LNCAP (cell line): ENCODE results near the gene NLGN1.

Experiments
- TF ChIP-seq, protein P1 (sequence below): fragments of 450-650 bp; IDR thresholded peaks from 2 replicates; pipeline ENCODE4 v1.5.1; 2017; ENCODE audit warnings: mild to moderate bottlenecking

Gene NLGN1

DNA sequence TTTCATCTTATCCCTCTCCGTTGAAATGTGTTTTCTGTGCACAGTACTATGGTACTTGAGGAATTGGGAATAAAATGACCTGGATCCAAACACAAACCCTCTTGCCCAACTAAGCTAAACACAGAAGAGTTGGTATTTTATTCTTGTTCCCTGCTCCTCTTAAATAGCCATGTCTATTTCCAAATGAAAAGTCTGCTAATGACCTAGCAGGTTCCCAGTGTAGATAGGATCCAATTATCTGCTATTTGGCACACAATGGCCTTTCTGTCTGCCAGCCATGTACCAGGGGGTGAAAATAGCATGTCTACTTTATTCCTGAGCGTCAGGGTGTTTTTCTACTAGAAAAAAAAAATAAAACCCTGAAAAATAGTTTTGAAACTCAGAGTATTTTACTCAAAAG is 804.6 kb downstream of the NLGN1 start:
- TF ChIP-seq, protein P1, sequence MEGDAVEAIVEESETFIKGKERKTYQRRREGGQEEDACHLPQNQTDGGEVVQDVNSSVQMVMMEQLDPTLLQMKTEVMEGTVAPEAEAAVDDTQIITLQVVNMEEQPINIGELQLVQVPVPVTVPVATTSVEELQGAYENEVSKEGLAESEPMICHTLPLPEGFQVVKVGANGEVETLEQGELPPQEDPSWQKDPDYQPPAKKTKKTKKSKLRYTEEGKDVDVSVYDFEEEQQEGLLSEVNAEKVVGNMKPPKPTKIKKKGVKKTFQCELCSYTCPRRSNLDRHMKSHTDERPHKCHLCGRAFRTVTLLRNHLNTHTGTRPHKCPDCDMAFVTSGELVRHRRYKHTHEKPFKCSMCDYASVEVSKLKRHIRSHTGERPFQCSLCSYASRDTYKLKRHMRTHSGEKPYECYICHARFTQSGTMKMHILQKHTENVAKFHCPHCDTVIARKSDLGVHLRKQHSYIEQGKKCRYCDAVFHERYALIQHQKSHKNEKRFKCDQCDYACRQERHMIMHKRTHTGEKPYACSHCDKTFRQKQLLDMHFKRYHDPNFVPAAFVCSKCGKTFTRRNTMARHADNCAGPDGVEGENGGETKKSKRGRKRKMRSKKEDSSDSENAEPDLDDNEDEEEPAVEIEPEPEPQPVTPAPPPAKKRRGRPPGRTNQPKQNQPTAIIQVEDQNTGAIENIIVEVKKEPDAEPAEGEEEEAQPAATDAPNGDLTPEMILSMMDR, result no peak

DNA sequence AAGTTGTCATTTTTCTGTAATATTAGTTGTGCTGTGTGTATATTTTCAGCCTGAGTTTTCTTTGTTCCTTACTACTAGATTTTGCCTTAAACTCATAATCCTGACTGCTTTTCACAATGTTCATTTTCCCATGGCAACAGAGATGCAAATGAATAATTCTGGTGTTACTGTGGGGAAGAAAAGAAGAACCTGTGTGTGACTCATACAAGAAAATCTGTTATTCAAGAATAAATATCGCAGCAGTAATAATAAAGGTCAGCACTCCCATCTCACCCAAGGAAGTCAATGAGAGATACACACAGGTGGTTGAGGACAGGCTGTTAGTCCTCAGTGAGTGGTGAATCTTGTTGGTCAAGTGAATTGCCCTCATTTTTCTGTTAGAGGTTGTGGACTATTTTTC is 805.0 kb downstream of the NLGN1 start:
- TF ChIP-seq, protein P1, result no peak

DNA sequence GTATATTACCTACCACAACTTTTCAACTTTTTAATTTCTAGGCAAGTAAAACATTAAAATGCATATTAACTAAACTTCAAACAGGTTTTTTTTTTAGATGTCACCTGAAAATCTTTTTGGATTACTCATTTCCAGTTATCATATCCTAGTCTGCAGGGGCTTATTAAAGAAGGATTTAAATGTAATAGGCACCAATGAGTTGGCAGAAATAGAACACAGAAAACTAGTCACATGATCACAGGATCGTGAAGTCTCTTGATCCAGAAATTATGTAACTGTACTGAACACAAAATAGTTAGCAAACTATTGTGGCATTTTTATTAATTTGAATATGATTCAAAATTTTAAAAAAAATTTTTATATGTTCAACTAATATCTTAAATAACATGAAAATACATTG is 807.2 kb downstream of the NLGN1 start:
- TF ChIP-seq, protein P1, result no peak

DNA sequence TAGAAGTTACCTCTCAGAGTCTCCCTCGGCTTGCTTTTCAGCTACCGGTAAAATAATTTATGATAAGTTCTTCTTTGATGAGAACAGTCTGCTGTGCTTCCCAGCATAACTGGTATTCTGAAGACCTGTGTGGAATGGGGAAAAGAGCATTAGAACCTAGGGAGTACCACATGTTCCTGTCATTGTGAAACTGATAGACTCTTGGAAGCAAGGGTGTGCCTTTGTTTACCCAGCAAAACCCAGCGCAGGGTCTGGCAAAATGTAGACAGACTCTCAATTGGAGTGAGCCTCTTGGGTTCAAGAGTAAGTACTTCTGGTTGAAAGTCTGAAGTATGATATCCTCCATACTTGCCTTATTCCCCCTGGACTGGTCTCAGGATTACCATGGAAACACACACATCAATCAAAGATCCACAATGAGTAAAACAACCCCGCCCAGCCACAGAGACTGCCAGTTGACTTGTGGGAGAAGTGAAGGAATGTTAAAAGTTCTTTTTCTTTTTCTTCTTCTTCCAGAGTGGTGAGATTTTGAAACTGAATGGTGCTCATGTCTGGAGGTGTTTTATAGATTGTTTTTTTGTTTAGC is 809.2 kb downstream of the NLGN1 start:
- TF ChIP-seq, protein P1, result no peak

DNA sequence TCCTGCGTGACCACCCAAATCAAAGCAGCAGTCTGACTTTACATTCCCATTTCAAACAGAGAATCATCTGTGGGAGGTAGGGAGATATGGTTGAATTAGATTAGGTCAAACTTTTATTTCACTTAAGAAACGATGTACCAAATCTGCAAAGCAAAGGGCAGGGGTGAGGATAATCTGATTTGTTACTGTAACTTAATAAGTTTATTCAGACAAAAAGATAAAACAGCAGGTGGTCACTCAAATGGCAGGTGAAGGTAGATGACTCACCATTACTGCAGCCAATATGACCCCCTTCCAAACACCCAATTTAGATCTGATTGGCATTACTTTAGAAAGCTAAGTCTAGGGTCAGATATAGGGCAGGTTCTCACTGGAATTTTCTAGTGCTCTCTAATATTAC is 810.6 kb downstream of the NLGN1 start:
- TF ChIP-seq, protein P1, result no peak

DNA sequence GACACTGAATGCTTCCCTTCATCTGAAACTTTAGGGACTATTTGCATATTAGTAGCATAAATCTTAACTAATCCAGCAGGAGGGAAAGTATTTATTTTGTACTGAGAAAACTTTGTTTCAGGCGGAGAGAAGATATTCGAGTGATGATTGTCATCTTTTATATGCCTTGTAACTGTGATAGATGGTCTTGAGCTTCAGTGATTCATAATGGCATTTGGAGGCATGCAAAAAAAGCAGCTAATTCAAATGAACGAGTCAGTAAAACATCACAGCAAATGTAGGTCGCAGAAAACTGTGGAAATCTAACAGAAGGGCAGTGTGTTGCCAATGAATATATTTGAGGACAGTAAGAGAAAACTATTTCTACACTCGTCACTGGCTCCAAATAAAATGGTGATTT is 817.9 kb downstream of the NLGN1 start:
- TF ChIP-seq, protein P1, result no peak

DNA sequence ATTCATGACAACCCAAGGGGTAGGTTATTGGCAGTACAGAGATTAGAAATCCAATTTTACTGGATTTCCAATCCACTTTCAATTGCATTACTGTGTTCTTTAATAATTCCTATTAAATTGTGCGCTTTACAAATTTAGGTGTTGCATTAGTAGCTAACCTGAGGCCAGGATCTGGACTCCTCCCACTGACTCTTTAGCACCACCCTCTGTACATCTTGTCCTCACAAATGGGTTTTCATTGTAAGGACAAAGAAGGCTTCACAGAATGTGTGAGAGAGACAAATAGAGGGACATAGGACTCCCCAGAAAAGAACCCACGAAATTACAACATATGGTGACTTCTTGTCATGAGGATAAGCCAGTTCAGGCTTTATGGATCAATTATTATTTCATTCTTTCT is 818.5 kb downstream of the NLGN1 start:
- TF ChIP-seq, protein P1, result no peak
